Measurements from ENCODE around the gene GPRASP2. TPM values are rescaled to one million over a fixed set of nuclear protein-coding genes. Genes with fewer than 3 reads are reported as not detected.

Gene GPRASP2
- total RNA-seq, 1 experiment from 2014 or later, result 9.9 TPM

- ChIA-PET CTCF (no interaction called here), POLR2A (ENCODE audit: low non-redundant PET) (no interaction called here)
- H3K27ac ChIP-seq (ENCODE audit: low read depth, low read length, poor library complexity, severe bottlenecking), result no peak overlapping the region
- H3K36me3 ChIP-seq (ENCODE audit: insufficient read depth, low read length, poor library complexity, severe bottlenecking), result no peaks in the 10 kb centered on the region
- no peaks in the 10 kb centered on the region for H3K27me3 ChIP-seq (replicated peaks; ENCODE audit: insufficient read depth, low read depth, low read length, poor library complexity)
- intact Hi-C loops (cut with micrococcal nuclease; ENCODE audit: unreplicated experiment), result no loop called here
- no peaks in the 10 kb centered on the region for H3K9me3 ChIP-seq (ENCODE audit: low read depth, low read length, poor library complexity, severe bottlenecking)
- H3K4me3 ChIP-seq (ENCODE audit: low read depth, low read length, poor library complexity, severe bottlenecking), result no peak overlapping the region
- no peak for TF ChIP-seq EZH2 (IDR thresholded peaks at IDR 0.05; ENCODE audit: borderline replicate concordance, low read depth, low read length, poor library complexity, severe bottlenecking)
- TF ChIP-seq CTCF (conservative IDR thresholded peaks at IDR 0.05; ENCODE audit: low read depth, low read length), result no peak
- BruUV-seq (replicated peaks), result no TSS peak
- H3K4me1 ChIP-seq (ENCODE audit: insufficient read depth, low read length, poor library complexity, severe bottlenecking), result no peaks in the 10 kb centered on the region
- peak; percentile 33 for DNase-seq (ENCODE audit: low spot score)
Observed at GRCh38 chrX:102739657-102740056, 27.4 kb downstream of the GPRASP2 start.

- Histone ChIP-seq H3K9me3 (ENCODE audit: low read depth, low read length, poor library complexity, severe bottlenecking) (no peaks in the 10 kb centered on the region), H3K27ac (ENCODE audit: low read depth, low read length, poor library complexity, severe bottlenecking) (no peak overlapping the region), H3K27me3 (replicated peaks; ENCODE audit: insufficient read depth, low read depth, low read length, poor library complexity) (no peaks in the 10 kb centered on the region), H3K36me3 (ENCODE audit: insufficient read depth, low read length, poor library complexity, severe bottlenecking) (no peaks in the 10 kb centered on the region), H3K4me3 (ENCODE audit: low read depth, low read length, poor library complexity, severe bottlenecking) (no peak overlapping the region), H3K4me1 (ENCODE audit: insufficient read depth, low read length, poor library complexity, severe bottlenecking) (no peaks in the 10 kb centered on the region)
- no peak for TF ChIP-seq CTCF (conservative IDR thresholded peaks at IDR 0.05; ENCODE audit: low read depth, low read length)
- no peak for TF ChIP-seq EZH2 (IDR thresholded peaks at IDR 0.05; ENCODE audit: borderline replicate concordance, low read depth, low read length, poor library complexity, severe bottlenecking)
- CTCF ChIA-PET, result no interaction called here
- no TSS peak for BruUV-seq (replicated peaks)
- POLR2A ChIA-PET (ENCODE audit: low non-redundant PET), result no interaction called here
- DNase-seq (ENCODE audit: low spot score), result no peak
- intact Hi-C loops (cut with micrococcal nuclease; ENCODE audit: unreplicated experiment), result no loop called here
Observed at GRCh38 chrX:102744307-102744706, 32.1 kb downstream of the GPRASP2 start.

- H3K36me3 ChIP-seq (ENCODE audit: insufficient read depth, low read length, poor library complexity, severe bottlenecking), result no peaks in the 10 kb centered on the region
- no TSS peak for BruUV-seq (replicated peaks)
- peak overlapping the region; percentile 34 for H3K4me3 ChIP-seq (ENCODE audit: low read depth, low read length, poor library complexity, severe bottlenecking)
- intact Hi-C loops (cut with micrococcal nuclease; ENCODE audit: unreplicated experiment), result no loop called here
- no peaks in the 10 kb centered on the region for H3K4me1 ChIP-seq (ENCODE audit: insufficient read depth, low read length, poor library complexity, severe bottlenecking)
- no peak overlapping the region for H3K27ac ChIP-seq (ENCODE audit: low read depth, low read length, poor library complexity, severe bottlenecking)
- no peak for TF ChIP-seq EZH2 (IDR thresholded peaks at IDR 0.05; ENCODE audit: borderline replicate concordance, low read depth, low read length, poor library complexity, severe bottlenecking)
- no peak for TF ChIP-seq CTCF (conservative IDR thresholded peaks at IDR 0.05; ENCODE audit: low read depth, low read length)
- POLR2A ChIA-PET (ENCODE audit: low non-redundant PET), result no interaction called here
- no peak for DNase-seq (ENCODE audit: low spot score)
- H3K9me3 ChIP-seq (ENCODE audit: low read depth, low read length, poor library complexity, severe bottlenecking), result no peaks in the 10 kb centered on the region
- no peaks in the 10 kb centered on the region for H3K27me3 ChIP-seq (replicated peaks; ENCODE audit: insufficient read depth, low read depth, low read length, poor library complexity)
- CTCF ChIA-PET, result interaction anchor here (0.5 kb wide), 1 partner anchor 22 kb away, joined by 11 read pairs; no protein-coding TSS in a partner anchor
Observed at GRCh38 chrX:102745513-102745856, 33.2 kb downstream of the GPRASP2 start.
